GM12873 (cell line): ENCODE results near the gene GALNT12.

Experiments used
- TF ChIP-seq, protein P1 (sequence below): IDR thresholded peaks from 2 replicates; pipeline ENCODE4 v1.5.1; 2012; ENCODE audit warnings: low read depth, mild to moderate bottlenecking, moderate library complexity, low read length, control low read depth; ENCODE audit not compliant: insufficient read depth; ENCODE audit errors: missing control alignments

The GALNT12 gene

DNA sequence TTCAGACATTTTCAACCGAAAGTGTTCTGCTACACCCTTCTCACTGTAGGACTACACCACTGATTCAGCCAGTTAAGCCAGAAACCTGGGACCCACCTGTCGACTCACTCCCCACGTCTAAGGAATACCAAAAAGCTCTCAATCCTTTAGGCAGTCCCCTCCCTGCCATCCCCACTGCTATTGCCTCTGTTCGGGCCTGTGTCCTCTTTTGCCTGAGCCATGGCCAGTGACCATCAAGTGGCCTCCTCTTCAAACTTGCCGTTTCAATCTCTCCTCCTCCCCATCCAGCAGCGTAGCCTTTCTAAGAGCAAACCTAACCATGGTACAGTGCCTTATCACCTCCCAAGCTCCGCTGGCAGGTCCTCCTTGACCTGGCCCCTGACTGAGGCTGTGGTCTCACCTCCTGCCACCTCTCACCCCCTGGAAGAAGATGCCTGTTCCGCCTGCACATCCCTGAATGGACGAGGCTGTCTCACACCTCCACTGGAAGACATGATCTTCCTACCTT is 64.1 kb downstream of the GALNT12 start:
- TF ChIP-seq, protein P1, sequence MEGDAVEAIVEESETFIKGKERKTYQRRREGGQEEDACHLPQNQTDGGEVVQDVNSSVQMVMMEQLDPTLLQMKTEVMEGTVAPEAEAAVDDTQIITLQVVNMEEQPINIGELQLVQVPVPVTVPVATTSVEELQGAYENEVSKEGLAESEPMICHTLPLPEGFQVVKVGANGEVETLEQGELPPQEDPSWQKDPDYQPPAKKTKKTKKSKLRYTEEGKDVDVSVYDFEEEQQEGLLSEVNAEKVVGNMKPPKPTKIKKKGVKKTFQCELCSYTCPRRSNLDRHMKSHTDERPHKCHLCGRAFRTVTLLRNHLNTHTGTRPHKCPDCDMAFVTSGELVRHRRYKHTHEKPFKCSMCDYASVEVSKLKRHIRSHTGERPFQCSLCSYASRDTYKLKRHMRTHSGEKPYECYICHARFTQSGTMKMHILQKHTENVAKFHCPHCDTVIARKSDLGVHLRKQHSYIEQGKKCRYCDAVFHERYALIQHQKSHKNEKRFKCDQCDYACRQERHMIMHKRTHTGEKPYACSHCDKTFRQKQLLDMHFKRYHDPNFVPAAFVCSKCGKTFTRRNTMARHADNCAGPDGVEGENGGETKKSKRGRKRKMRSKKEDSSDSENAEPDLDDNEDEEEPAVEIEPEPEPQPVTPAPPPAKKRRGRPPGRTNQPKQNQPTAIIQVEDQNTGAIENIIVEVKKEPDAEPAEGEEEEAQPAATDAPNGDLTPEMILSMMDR: no peak

- TF ChIP-seq, protein P1: no peak
Measured at GRCh38 chr9:98873526-98873925, 66.1 kb downstream of the GALNT12 start.

DNA sequence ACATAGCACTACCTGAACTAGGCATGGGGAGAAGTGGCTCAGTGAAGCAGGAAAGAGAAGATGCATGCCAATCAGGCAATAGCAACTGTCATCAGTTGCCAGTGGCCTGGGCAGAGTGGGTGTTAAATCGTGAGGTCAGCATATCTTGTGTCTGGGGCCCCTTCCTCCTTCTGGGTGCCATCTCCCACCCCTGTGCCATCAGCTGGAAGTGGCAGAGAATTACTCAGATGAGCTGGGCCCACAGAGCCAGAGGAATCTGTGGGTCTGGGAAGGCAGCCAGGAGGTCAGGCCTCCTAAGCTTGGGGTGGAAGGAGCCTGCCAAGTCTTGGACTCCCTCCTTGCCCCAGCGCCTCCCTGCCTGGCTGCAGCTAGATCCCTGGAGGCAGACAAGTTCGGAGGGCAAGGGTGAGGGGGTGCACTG is 66.5 kb downstream of the GALNT12 start:
- TF ChIP-seq, protein P1: no peak

DNA sequence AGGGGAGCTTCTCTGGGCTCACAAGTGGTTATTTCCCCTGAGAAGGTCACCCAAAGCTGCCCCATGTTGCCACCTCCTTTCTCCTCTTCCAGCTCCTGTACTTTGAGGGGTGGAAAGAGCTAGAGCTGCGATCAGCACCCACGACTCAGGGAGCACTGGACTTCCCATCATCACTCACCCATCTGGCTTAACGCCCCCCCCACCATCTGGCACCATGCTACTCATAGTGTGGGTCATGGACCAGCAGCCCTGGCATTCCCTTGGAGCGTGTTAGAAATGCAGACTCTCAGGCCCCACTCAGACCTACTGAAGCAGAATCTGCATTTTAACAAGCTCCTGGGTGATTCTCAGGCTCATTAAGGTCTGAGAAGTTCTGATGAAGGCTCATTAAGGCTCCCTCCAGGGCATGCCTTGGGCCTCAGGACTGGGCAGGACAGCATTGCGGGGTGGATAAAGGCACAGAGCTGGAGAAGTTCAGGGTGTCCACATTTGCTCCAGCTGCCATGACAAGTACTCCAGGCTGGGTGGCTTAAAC is 67.3 kb downstream of the GALNT12 start:
- TF ChIP-seq, protein P1: no peak

- TF ChIP-seq, protein P1: no peak
Measured at GRCh38 chr9:98875536-98875935, 68.1 kb downstream of the GALNT12 start.

DNA sequence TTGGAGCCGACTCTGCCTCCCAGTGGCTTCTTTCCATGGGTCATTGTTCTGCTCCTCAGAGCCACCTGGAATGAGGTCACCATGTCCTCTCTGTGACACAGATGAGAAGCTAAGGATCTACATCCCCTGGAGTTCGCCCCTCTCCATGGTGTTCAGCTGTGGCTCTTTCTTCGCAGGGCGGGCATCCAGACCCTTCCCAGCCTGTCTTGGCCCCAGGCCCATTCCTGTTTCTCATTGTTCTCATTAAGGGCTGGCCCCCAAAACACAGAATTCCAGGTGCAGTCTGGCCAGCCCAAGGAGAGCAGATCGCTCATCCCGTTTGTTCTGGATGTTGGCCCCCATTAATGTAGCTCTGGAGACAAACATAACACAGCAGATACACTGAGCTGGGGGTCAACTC is 69.8 kb downstream of the GALNT12 start:
- TF ChIP-seq, protein P1: no peak

- TF ChIP-seq, protein P1: no peak
Measured at GRCh38 chr9:98879094-98879962, 71.9 kb downstream of the GALNT12 start.
